MV-4-11 (cell line): ENCODE measurements around the gene F8.
A peak's percentile ranks its signal among the peaks of the same experiment; 100 is the strongest.
"Not testable (repeated sequence)": the region's sequence is repeated elsewhere in the genome, so short reads cannot be mapped to it uniquely, and the experiment has no call there.

ENCODE experiments used
- DNase-seq: peaks from one replicate; lab custom pipeline; 2025; lab: John Stamatoyannopoulos, UW

Gene F8

DNA sequence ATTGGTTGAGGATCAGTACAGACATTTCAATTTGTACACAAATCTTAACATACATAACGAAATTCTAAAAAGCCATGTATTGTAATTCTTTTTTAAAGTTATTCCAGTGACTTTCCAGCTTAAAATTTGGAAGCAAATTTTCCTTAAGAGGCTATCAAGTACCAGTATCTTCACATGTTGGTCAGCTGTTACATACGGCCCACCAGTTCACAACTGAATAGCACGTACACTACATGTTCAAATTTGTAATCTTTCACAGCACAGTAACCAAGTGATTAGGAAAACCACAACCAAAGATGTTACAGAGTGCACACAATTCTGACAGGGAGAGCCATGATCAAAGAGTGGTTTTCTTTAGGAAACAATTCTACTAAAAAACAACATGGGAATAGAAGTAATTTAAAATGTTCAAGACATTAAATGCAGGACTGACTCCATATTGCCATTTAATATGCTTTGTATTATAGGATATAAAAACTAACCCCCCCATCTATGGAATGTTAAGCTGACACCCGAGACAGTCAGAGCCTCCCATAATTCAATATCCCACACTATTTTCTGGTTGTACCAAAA is 206.1 kb downstream of the F8 start:
- DNase-seq: not testable (repeated sequence)

GRCh38 chrX:154815274-154815818 is 207.2 kb downstream of the F8 start:
- no peak for DNase-seq

GRCh38 chrX:154813801-154814200 is 208.7 kb downstream of the F8 start:
- no peak for DNase-seq

GRCh38 chrX:154812341-154813101 is 210.0 kb downstream of the F8 start:
- DNase-seq: no peak

DNA sequence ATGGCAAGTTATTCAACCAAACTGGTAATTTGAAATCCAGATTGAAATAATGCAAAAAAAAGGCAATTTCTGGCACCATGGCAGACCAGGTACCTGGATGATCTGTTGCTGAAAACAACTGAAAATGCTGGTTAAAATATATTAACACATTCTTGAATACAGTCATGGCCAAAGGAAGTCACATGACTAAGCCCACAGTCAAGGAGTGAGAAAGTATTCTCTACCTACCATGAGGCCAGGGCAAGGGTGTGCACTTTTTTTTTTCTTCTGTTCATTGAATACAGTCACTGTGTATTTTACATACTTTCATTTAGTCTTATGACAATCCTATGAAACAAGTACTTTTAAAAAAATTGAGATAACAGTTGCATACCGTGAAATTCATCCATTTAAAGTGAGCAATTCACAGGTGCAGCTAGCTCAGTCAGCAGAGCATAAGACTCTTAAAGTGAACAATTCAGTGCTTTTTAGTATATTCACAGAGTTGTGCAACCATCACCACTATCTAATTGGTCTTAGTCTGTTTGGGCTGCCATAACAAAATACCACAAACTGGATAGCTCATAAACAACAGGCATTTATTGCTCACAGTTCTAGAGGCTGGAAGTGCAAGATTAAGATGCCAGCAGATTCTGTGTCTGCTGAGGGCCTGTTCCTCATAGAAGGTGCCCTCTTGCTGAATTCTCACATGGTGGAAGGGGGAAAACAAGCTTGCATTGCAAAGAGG is 212.4 kb downstream of the F8 start:
- peak; percentile 19 for DNase-seq

GRCh38 chrX:154806837-154807501 is 215.6 kb downstream of the F8 start:
- DNase-seq: no peak

DNA sequence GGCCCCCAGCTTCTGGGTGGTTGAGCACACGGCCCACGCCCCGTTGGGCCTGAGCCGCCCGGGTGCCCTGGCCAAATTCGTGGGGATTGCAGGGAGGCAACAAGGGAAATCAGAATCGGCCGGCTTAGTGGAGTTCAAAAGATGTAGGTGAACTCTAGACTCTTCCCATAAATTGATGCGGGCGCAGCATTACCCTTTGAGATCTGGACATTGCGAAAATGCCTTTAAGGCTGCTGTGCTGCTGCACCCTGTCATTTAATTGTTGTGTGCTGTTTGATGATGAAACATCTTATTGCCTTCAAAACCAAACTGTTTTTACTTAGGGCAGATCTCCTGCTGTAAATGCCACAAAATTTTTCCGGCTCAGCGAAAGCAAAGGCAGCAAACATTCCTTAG is 216.8 kb downstream of the F8 start:
- no peak for DNase-seq

- DNase-seq: peak; percentile 66
Observed at GRCh38 chrX:154804957-154805695, 217.4 kb downstream of the F8 start, which contains the start of gene MPP1. Gene MPP1 (minus strand): TSS chrX:154805485. CDS start chrX:154805373, 112 bp downstream.

DNA sequence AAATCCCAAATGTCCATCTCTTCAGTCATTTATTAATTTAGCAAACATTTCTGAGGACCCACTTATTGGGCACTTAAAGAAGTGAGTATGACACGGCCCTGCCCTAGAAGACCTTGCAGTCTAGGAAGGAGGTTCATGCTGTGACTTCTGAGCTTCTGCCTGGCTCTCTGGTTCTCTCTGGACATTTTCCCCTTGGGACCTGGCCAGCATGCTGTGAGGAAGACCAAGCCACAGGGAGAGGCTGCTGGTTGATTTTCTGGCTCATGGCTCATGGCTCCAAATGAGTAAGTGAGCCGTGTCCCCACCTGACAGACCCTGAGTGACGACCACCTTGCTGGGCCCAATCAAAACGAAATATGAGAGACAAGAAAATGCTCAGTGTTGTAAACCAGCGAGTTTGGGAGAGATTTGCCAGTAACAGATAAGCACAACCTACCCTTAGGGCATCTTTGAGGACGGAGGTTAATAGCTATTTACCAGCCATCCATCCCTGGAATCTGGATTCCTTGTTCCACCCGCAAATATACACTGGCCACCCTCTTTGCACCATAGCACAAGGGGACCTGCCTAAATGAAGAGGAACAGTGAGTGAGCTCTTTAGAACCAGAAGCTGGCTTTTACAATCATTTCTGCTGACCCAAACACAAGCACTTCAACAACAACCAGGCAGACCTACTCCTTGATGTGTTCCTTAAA is 218.1 kb downstream of the F8 start:
- no peak for DNase-seq

DNA sequence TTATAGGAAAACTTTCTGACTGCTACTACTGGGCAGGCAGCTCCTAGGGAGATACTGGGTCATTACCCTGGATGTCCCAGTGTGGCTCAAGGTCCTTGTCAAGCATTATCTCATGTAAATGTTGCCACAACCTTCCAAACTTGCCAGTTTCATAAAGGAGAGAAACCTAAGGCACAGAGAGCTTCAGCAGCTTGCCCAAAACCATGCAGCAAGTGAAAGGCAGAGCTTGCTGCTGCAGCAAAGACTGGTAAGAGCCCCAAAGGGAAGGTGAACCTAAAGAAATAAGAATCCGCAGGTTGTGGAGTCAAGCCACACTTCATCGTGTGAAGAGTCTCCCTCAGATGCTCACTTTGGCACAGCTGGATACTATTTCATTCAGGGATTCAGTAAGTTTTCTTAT is 219.6 kb downstream of the F8 start:
- DNase-seq: no peak

GRCh38 chrX:154800478-154801210 is 221.9 kb downstream of the F8 start:
- DNase-seq: peak; percentile 59

DNA sequence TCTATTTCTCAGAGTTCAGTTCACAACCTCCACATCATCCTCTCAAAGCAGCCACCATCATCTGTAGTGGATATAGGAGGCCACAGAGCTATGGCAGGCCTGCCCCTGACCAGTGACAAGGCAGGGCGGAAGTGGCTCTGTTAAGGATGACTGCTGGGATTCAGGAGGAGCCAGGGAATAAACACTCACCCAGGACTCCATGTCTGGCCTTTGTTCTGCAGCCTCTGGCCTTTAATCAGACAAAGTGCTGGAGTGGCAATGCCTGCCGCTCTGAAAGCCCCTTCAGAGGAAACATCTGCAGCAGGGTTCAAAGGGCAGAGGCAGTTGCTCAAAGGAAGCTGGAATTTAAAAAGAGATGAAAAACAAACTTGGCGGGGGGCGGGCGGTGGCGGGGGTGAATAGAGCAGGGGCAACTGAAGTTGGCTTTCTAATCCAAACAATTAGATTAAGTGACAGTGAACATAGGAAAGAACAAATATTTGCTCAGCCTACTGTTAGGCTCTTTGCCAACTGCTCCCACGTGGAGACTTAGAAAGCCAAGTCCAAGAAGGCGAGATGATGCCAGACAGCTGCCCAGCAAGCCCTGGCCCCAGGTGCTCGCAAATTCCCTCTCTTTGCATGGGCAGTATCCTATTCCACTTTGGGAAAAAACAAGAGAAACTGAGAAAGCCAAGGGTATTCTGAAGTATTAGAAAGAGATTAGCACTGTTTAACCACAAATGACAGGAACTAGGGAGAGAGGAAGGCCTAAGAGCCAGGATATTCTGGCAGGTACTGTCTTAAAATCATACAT is 222.8 kb downstream of the F8 start:
- no peak for DNase-seq

DNA sequence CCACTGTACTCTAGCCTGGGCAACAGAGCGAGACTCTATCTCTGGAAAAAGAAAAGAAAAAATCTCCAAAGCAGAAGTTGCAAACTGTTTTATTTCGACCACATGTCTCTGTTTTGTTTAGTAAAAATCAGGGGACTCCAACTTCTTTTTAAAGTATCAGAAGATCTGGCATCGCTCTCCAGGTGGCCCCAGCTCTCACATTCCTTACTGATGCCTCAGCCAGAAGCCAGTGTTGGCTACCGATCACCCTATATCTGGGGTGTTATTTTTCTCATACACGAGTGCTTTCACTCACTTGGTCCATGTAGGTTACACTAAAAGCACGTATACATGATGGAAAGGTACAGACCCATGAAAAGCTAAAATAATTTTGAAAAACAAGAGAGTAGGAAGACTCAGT is 225.5 kb downstream of the F8 start:
- no peak for DNase-seq

- no peak for DNase-seq
Observed at GRCh38 chrX:154795016-154795415, 227.5 kb downstream of the F8 start.

DNA sequence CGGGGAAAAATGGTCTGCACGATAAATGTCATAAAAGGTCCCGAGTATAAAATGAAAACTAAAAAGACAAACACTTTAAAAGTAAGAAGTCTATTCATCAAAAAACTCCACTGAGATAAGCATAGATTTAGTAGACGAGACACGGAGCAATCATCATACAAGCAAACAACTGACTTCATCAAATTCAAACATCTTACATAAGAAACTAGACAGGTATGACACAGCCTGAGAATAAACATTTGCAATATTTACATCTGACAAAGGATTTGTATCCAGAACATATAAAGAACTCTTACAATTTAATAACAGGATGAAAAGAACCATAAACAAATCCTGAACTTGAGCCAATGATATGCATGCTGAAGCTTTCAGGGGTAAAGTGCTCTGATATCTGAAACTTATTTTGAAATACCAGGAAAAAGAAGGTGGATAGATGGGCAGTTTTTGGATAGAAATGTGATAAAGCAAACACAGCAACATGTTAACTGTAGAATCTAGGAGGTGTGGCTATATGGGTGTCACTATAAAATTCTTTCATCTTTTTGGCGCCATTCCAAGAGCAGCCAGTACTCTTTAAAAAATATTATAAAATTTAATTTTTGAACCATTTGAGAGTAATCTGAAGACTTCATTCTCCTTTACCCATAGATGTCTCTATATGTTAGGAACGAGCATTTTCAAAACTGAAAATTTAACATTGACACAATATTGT is 229.3 kb downstream of the F8 start:
- DNase-seq: no peak

GRCh38 chrX:154791939-154792338 is 230.6 kb downstream of the F8 start:
- no peak for DNase-seq

GRCh38 chrX:154791467-154791866 is 231.1 kb downstream of the F8 start:
- no peak for DNase-seq
